ENCODE data around the gene LCE3E.
"Not testable (repeated sequence)": the region's sequence is repeated elsewhere in the genome, so short reads cannot be mapped to it uniquely, and the experiment has no call there.

Gene LCE3E

DNA sequence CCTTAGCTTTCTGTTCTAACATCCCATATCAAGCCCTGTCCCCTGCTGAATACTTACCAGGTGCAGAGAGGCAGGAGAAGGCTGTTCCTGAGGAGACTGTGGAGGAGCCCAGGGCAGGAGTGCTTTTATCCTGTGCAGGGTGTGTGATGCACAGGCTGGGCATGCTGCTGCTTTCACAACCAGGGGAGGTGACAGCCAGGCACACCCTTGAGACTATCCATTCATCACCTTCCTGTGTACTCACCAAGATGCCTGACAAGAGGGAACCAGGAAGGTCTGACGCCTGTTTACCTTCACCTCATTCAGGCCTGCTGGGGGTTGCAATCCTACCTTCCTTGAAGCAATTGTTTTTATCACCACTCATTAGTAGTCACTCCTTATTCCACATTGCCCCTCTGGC is at the start of gene LCE3E:
TSS of gene LCE3E (minus strand) at position 100 of the 400 bp plus-strand sequence. CDS start 572 bp downstream, outside the sequence.
- no peak for DNase-seq (ENCODE audit: low read depth in 2 of 2)

- no peak for DNase-seq (ENCODE audit: low read depth in 2 of 2)
These were observed 46.9 kb upstream of the LCE3E start, which contains the start of gene LCE3B for GRCh38 chr1:152613511-152613910. Gene LCE3B (plus strand): TSS chr1:152613811. CDS start chr1:152613811, 0 bp downstream.

- DNase-seq (ENCODE audit: low read depth in 2 of 2): no peak
These were observed 33.4 kb upstream of the LCE3E start, which contains the start of gene LCE3C for GRCh38 chr1:152599934-152600333. Gene LCE3C (plus strand): TSS chr1:152600234. CDS start chr1:152600732, 498 bp downstream.

- DNase-seq (ENCODE audit: low read depth in 2 of 2): no peak
These were observed 30.4 kb upstream of the LCE3E start for GRCh38 chr1:152596986-152597385.

DNA sequence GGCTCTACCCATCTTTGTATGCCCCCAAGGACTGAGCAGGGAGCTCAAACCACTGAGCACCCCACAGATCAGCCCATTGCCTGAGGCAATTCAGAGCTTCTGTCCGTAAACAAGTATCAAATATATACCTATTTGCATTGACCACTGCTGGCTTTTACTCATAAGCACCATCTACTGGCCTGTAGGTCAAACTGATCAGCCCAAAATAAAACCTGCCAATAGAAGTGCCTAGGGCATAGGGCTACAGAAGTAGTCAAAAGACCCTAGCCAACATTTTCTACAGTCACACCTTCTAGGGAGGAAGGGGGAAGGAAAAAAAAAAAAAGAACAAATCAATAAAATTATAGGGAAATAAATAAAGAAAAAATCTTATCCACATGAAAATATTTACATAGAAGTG is 19.0 kb upstream of the LCE3E start:
- no peak for DNase-seq (ENCODE audit: low read depth in 2 of 2)

DNA sequence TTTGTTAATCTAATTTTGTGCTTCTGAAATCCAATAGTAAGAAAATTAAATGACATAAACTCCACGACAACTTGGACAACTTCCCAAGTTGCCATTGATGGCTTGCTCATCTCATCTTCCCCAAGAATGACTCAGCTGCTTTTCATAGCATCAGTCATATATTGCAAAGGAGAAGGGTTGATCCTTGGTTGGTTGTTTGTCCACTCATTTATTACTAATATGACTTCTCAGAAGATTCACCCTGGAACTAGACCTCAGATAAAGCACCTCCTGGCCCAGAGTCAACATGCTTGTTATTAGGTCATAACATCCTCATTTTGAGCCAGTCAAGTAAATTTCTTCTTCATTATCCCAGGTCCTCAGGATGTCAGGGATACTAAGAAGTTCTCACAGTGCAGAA is 16.1 kb upstream of the LCE3E start:
- no peak for DNase-seq (ENCODE audit: low read depth in 2 of 2)

- DNase-seq (ENCODE audit: low read depth in 2 of 2): no peak
These were observed 13.9 kb upstream of the LCE3E start, which contains the start of gene LCE3D for GRCh38 chr1:152580433-152580832. Gene LCE3D (minus strand): TSS chr1:152580516. CDS start chr1:152579936, 580 bp downstream.

DNA sequence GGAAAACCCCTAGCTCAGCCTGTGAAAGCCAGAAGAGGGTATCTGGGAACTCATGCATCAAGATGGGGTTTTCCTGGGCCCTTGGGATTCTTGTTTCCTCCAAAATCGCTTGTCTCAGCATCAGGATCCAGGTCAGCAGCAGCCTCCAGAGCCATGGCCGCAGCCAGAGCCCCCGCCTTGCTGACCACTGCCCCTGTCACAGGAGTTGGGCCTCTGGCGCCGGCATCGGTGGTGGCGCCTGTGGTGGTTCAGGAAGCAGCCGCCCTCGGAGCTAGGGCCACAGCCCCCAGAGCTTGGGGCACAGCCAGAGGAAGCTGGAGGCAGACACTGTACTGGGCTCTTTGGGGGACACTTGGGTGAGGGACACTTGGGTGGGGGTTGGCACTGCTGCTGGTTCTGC is 12.9 kb upstream of the LCE3E start:
- DNase-seq (ENCODE audit: low read depth in 2 of 2): not testable (repeated sequence)

DNA sequence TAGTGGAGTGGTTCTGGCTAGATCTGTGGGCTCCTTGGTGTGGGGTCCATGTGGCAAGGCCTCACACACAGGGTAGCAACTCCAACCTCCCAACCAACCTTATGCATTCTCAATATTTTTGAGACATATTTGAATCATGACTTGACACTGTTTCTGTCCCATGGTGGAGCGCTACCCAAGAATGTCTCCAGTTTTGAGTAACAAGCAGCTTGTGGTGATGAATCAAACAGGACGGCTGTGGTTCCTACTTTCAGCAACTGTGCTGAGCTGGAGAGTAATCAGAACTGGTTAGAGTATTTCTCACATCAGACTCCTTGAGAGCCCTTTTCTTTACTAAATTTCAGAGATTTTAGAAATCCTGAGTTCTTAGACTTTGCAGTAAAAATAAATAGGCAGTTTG is 10.6 kb upstream of the LCE3E start:
- DNase-seq (ENCODE audit: low read depth in 2 of 2): no peak

DNA sequence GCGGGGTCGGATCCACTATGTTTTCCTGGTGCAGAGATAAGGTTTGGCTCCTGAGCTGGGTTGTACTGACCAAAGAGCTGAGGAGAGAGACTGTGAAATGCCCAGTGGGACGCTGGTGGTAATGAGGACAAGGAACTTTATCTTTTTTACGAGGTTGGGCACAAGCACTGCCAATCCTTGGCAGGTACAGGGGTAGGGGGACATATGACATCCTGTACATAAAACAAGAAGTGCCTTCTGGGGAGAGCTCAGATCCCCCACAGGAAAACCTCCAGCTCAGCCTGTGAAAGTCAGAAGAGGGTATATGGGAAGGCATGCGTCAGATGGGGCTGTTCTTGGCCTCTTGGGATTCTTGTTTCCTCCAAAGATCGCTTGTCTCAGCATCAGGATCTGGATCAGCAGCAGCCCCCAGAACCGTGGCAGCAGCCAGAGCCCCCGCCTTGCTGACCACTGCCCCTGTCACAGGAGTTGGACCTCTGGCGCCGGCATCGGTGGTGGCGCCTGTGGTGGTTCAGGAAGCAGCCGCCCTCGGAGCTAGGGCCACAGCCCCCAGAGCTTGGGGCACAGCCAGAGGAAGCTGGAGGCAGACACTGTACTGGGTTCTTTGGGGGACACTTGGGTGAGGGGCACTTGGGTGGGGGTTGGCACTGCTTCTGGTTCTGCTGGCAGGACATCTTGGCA is 905 bp downstream of the LCE3E start:
- no peak for DNase-seq (ENCODE audit: low read depth in 2 of 2)

- DNase-seq (ENCODE audit: low read depth in 2 of 2): no peak
These were observed 1.5 kb downstream of the LCE3E start for GRCh38 chr1:152565115-152565514.

DNA sequence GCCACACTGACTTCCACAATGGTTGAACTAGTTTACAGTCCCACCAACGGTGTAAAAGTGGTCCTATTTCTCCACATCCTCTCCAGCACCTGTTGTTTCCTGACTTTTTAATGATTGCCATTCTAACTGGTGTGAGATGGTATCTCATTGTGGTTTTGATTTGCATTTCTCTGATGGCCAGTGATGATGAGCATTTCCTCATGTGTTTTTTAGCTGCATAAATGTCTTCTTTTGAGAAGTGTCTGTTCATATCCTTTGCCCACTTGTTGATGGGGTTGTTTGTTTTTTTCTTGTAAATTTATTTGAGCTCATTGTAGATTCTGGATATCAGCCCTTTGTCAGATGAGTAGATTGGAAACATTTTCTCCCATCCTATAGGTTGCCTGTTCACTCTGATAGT is 18.2 kb downstream of the LCE3E start:
- not testable (repeated sequence) for DNase-seq (ENCODE audit: low read depth in 2 of 2)

GRCh38 chr1:152546704-152547103 is 19.9 kb downstream of the LCE3E start:
- DNase-seq (ENCODE audit: low read depth in 2 of 2): no peak

GRCh38 chr1:152543820-152544219 is 22.8 kb downstream of the LCE3E start:
- no peak for DNase-seq (ENCODE audit: low read depth in 2 of 2)

DNA sequence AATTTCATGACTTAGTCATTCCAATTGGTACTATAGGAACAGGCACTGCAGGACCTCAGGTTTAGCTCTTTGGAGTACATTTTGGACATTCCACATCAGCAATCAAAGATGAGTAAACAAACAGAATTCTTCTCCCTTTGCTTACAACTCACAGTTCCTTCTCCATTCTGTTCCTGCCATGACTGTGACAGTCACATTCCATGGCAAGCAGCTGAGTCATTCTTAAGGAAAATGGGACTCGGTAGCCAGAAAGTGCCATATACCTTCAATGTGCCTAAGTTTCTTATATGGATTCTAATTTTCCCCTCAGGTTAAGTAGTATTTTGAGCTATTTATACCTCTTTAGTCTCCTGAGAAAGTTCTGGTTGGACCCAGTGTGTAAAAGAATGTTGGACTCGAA is 26.7 kb downstream of the LCE3E start:
- no peak for DNase-seq (ENCODE audit: low read depth in 2 of 2)

DNA sequence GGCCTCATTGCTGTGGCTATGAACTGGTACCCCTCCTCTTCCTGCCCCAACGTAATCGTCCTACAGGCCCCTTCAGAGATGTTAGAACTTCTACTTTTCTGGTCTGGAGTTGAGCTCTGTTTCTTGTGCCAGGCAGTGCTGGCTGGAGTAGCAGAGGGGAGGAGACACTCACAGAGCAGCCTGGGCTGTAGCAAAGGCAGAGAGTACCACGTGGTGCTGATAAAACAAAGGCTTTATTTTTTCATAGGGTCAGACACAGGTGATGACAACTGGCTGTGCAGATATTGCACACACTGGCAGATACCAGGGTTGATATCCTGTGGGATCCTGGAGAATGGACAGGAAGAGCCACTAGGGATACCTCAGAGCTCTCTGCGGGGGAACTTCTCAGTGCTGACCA is 29.1 kb downstream of the LCE3E start:
- DNase-seq (ENCODE audit: low read depth in 2 of 2): no peak

DNA sequence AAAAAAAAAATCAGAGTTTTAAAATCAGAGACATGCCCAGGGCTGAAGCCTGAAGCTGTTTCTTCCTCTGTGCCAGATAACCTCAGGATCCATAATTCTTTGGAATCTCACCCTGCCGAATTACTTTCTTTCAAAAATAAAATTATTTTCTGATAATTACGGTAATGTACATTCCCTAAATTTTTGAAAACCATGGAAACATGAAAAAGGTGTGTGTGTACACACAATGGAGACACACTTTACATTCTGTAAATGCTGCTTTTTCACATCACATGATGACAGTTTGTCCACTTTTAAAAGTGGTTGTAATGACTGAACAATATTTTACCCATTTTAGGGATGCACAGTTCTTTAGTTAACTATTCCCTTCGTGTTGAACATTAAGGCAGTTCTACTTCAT is 30.8 kb downstream of the LCE3E start:
- DNase-seq (ENCODE audit: low read depth in 2 of 2): no peak

DNA sequence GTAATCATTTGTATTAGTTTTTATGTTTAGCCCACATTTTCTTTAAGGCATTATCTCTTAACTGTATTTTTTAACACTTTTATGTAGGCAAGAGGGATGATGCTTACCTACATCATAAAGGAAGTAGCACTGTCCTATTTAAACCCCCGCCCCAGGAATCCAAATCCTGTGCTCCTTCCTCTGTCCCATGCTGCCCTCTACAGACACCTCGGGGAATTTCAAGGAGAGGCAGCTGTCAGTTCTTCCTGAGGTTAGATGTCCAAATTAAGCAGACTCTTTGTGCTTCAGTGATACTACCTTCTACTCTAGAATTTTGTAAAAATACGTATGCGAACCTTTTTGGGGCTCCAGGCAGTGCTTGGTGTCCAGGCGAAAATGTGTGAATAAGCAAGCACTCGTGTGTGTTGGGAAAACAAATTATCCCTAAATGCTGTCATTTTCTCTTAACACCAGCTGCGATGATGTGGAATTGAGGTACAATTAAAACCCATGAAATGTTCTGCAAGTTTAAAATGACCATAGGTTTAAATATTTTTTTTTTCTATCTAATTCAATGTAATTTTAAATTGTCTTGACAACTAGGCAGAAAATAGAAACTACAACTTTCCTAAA is 33.1 kb downstream of the LCE3E start:
- DNase-seq (ENCODE audit: low read depth in 2 of 2): no peak

DNA sequence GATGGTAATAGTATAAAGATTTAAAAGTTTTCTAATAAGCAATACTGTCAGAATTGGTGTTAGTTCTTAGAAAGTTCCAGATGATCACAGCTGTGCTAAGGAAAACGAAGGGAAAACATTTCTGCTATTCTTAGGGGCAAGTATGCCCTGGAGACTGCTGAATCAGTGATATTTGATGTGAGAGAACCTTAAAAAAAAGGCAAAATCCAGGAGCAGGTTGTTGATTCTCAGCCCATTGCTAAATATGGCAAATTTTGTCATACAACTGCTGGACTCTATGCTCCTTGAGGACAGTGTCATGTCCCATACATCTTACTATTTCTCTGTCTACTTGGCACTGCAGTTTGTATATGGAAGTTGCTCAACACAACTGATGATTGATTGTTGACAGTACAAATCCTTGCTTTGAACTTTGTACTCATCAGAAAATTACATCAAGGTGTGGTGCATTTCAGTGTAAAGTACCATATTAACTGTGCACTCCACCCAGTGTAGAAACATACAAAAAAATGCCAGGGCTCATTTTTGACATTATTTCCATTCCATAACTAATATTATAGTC is 41.4 kb downstream of the LCE3E start:
- no peak for DNase-seq (ENCODE audit: low read depth in 2 of 2)

GRCh38 chr1:152520561-152521090 is 46.0 kb downstream of the LCE3E start:
- no peak for DNase-seq (ENCODE audit: low read depth in 2 of 2)

GRCh38 chr1:152519851-152520250 is 46.7 kb downstream of the LCE3E start:
- no peak for DNase-seq (ENCODE audit: low read depth in 2 of 2)

- no peak for DNase-seq (ENCODE audit: low read depth in 2 of 2)
These were observed 49.3 kb downstream of the LCE3E start for GRCh38 chr1:152517237-152517811.

Measured in activated CD8-positive, alpha-beta memory T cell treated with anti-CD3 and anti-CD28 coated beads for 4 hours (primary cell).